ENCODE results near the gene DUS3L.

Gene DUS3L

DNA sequence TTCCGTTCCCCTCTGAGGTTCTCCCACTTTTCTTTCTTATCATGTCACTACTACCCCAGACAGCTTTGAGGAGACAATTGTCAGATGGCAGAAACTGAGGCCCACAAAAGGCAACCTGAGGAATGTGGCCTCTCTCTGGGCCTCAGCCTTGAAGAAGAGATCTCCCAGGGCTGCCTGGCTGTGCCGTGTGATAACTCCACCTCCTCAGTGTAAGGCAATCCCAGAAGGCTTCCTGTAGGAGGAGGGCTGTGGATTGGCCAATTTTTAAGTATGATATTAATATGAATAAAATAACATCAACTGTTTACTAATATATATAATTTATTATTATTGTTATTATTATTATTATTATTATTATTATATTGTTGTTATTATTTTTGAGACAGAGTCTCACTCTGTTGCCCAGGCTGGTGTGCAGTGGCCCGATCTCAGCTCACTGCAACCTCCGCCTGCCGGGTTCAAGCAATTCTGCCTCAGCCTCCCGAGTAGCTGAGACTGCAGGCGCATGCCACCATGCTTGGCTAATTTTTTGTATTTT is 4.5 kb upstream of the DUS3L start:
- DNase-seq (ENCODE audit: extremely low read depth, low read depth), result no peak
- TF ChIP-seq, protein P1, sequence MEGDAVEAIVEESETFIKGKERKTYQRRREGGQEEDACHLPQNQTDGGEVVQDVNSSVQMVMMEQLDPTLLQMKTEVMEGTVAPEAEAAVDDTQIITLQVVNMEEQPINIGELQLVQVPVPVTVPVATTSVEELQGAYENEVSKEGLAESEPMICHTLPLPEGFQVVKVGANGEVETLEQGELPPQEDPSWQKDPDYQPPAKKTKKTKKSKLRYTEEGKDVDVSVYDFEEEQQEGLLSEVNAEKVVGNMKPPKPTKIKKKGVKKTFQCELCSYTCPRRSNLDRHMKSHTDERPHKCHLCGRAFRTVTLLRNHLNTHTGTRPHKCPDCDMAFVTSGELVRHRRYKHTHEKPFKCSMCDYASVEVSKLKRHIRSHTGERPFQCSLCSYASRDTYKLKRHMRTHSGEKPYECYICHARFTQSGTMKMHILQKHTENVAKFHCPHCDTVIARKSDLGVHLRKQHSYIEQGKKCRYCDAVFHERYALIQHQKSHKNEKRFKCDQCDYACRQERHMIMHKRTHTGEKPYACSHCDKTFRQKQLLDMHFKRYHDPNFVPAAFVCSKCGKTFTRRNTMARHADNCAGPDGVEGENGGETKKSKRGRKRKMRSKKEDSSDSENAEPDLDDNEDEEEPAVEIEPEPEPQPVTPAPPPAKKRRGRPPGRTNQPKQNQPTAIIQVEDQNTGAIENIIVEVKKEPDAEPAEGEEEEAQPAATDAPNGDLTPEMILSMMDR (IDR thresholded peaks at IDR 0.05; ENCODE audit: low read depth, low read length), result no peak

DNA sequence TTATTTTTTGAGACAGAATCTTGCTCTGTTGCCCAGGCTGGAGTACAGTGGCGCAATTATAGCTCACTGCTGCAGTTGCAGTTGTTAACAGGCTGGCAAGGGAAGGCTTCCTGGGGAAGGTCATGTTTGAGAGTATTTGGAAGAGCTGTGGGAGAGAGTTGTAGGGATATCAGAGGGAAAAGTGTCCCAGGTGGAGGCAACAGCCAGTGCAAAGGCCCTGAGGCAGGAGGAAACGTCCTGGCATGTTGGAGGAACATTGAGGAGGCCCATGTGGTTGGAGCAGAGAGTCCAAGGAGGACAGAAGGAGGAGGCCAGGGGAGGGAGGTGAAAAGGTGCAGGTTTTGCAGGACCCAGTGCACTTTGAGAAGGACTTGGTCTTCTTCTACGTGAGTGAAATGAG is 2.2 kb upstream of the DUS3L start:
- TF ChIP-seq, protein P1 (IDR thresholded peaks at IDR 0.05; ENCODE audit: low read depth, low read length), result no peak
- no peak for DNase-seq (ENCODE audit: extremely low read depth, low read depth)

DNA sequence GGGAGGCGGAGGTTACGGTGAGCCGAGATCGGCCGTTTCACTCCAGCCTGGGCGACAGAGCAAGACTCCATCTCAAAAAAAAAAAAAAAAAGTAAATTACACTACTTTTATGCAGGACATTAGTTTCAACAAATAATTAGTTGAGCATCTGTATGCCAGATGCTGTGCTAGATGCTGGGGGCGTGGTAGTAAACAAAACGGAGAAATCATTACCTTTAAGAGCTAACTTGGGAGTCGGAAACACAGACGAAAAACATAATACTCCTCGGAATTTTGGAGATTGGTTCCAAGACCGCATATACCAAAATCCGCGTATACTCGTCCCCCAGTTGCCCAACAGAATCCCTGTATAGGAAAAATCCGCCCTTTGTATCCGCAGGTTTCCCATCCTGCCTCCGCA is 1.3 kb upstream of the DUS3L start:
- TF ChIP-seq, protein P1 (IDR thresholded peaks at IDR 0.05; ENCODE audit: low read depth, low read length), result no peak
- peak; percentile 28 for DNase-seq (ENCODE audit: extremely low read depth, low read depth)

DNA sequence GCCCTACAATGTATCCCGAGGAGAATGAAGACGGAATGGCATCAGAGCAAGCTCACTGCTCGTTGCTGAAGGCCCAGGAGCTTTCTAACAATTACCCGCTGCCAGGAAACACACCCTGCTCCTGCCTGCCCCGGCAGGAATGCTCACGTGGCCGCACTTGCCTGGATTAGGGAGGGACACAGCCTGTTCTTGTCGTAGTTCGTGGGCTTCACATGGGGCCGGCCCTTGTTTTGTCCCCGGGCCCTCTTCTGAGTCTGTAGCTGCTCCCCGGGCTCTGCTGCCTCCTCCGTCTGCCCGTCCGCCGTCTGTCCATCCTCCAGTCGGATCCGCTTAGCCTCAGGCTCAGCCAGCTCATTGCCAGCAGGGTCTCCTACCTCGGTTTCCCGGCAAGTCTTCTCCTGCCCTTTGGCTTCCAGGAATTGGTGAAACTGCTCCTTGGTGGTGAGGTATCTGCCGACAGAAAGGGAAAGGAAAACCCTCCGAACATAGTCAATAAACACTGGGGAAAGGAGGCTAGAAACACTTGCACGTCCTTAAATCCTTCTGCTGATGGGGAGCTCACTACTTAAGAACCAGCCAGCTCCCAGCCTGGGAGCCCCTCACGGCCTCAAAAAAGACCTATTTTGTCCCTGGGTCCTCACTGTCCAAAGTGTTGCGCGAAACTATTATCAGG is 941 bp downstream of the DUS3L start:
- TF ChIP-seq, protein P1 (IDR thresholded peaks at IDR 0.05; ENCODE audit: low read depth, low read length), result no peak
- no peak for DNase-seq (ENCODE audit: extremely low read depth, low read depth)

DNA sequence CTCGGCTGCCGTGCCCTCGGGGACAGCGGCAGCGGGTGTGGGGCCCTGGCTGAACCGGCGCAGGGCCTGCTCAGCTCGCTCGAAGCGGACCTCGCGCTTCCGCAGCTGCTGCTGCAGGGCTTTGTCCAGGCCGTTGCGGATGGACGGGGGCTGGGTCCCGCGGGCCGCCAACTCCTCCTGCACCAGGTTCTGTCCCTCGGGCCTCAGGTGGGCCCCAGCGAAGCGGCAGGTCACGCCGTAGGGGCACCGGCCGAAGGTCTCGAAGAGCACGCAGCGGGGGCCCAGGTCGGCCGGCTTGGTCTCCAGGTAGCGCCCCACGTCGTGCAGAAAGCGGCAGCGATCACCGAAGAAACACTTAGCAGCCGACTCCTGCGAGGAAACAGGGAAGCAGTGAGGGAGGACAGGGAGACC is 1.6 kb downstream of the DUS3L start:
- DNase-seq (ENCODE audit: extremely low read depth, low read depth), result no peak
- TF ChIP-seq, protein P1 (IDR thresholded peaks at IDR 0.05; ENCODE audit: low read depth, low read length), result no peak

DNA sequence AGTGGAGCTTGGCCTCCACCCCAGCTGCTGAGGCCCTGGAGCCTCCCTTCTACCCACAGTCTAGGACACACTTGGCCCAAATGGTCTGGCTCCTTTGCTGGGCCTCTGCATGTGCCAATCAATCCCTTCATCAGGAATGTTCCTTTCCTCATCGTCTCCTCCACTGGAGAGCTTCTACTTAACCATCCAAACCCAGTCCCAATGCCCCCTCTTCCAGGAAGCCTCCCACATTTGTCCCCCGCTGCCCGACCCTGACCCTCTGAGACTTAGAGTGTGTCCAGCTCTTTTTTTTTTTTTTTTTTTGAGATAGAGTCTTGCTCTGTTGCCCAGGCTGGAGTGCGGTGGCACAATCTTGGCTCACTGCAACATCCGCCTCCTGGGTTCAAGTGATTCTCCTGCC is 2.5 kb downstream of the DUS3L start:
- DNase-seq (ENCODE audit: extremely low read depth, low read depth), result no peak
- TF ChIP-seq, protein P1 (IDR thresholded peaks at IDR 0.05; ENCODE audit: low read depth, low read length), result no peak

DNA sequence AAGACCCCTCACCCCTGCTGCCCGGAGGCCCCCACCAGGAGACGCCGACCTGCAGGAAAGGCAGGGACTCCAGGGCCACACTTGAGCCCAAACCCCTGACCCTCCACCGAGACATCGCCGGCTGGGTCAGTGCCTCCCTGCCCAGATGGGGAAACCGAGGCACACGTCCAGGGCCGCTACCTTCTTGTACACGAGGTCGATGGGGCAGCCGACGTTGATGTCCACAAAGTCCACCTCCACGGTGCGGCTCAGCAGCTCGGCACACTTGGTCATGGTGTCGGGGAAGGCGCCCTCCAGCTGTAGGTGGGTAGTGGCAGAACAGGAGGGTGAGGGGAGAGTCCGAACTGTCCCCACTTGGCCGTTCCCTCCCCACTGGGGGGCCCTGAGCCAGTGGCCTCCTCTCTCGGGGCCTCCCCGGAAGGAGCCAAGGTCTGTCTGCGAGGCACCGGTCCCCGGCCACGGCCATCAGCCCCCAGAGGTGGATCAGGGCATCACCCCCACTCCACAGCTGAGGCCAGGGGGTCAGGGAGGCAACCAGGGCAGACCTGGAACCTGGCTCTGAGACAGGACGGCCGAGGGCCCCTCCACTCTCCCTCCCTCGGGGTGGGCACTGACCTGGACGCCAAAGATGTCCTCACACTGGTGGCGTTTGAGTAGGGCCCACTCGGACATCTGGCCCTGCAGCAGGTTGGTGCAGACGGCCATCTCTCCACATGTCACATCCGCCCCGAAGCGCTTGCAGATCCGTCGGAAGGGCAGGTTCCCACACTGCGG is 3.4 kb downstream of the DUS3L start:
- no peak for DNase-seq (ENCODE audit: extremely low read depth, low read depth)
- TF ChIP-seq, protein P1 (IDR thresholded peaks at IDR 0.05; ENCODE audit: low read depth, low read length), result no peak
